ENCODE data around the gene SMIM15.

Gene SMIM15

DNA sequence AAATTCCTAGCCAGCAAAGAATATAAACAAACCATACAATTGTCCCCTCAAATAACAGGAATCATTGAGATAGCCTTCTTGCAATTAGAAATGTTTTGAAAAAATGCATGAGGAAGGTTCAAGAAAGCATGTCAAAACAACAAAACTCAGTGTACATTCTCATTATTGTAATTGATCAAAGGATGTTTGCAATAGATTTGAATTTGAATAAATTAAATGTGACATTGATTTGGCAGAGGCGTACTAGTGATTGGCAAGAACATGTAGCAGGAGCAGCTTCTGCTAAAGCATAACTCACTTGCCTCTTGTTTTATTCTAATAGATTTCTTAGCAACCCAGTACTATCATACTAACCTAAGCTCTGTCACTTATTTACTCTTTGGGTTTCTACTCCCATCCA is 19.9 kb downstream of the SMIM15 start:
- Histone ChIP-seq H3K9ac (ENCODE audit: low read length) (no peak overlapping the region), H4K91ac (ENCODE audit: low read length) (no peak overlapping the region), H3K9me3 (ENCODE audit: control insufficient read depth, low read length) (no peaks in the 10 kb centered on the region), H3K27me3 (ENCODE audit: control insufficient read depth in 1 of 2, insufficient read depth in 1 of 2, low read length in 2 of 2) (no peaks in the 10 kb centered on the region), H3K4me1 (ENCODE audit: control insufficient read depth, insufficient read depth, low read depth, low read length) (no peaks in the 10 kb centered on the region), H3K27ac (ENCODE audit: low read length, poor library complexity, severe bottlenecking) (no peak overlapping the region), H3K18ac (ENCODE audit: low read depth in 1 of 2, low read length in 2 of 2) (no peak overlapping the region), H3K23ac (ENCODE audit: low read length in 2 of 2) (no peak overlapping the region), H2BK5ac (ENCODE audit: low read depth, low read length, poor library complexity, severe bottlenecking) (no peak overlapping the region), H2BK15ac (ENCODE audit: low read depth, poor library complexity, severe bottlenecking) (no peak overlapping the region), H2AK5ac (ENCODE audit: low read length, severe bottlenecking) (no peak overlapping the region), H2BK120ac (ENCODE audit: low read depth, low read length) (no peak overlapping the region), H3K14ac (ENCODE audit: low read length in 2 of 2) (no peak overlapping the region), H3K4ac (ENCODE audit: low read depth in 1 of 2, low read length in 2 of 2) (no peak overlapping the region), H2BK12ac (ENCODE audit: low read length in 2 of 2) (no peak overlapping the region), H2AFZ (ENCODE audit: low read depth, low read length) (no peak overlapping the region), H3K4me3 (ENCODE audit: insufficient read depth in 1 of 2, low read depth in 1 of 2, low read length in 2 of 2) (no peak overlapping the region), H3K79me1 (replicated peaks; ENCODE audit: low read length, poor library complexity, severe bottlenecking) (peaks cover 5% of the 10 kb centered on the region), H3K4me2 (ENCODE audit: low read length, poor library complexity, severe bottlenecking) (no peak overlapping the region), H4K8ac (ENCODE audit: low read length) (no peak overlapping the region), H3K36me3 (ENCODE audit: control insufficient read depth in 1 of 2, insufficient read depth in 2 of 2, low read depth in 1 of 2, low read length in 2 of 2) (no peaks in the 10 kb centered on the region)
- no peak for DNase-seq
- 86% methylated on average over 1 of the region's 1 CpG for WGBS

DNA sequence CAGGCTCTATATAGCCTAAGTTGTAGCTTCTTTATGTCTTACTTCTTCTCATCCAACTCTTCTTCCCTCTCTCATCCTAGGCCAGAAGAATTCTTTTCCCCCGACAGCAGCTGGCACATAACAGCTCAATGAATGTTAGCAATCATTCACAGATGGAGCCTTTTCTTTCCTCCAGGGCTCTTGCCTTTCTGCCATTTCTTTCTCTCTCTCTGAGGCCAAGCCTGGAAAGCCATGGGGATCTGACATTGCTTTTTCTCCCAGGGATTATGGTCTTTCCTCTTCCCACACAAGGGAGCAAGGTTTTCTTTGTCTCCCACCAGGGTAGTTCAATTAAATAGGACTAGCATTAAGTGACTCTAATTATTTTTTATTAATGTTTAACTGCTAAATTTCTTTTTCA is 20.5 kb downstream of the SMIM15 start:
- H3K18ac ChIP-seq (ENCODE audit: low read depth in 1 of 2, low read length in 2 of 2), result no peak overlapping the region
- peaks cover 5% of the 10 kb centered on the region for H3K79me1 ChIP-seq (replicated peaks; ENCODE audit: low read length, poor library complexity, severe bottlenecking)
- no peaks in the 10 kb centered on the region for H3K9me3 ChIP-seq (ENCODE audit: control insufficient read depth, low read length)
- DNase-seq, result no peak
- H3K4me3 ChIP-seq (ENCODE audit: insufficient read depth in 1 of 2, low read depth in 1 of 2, low read length in 2 of 2), result no peak overlapping the region
- H3K27me3 ChIP-seq (ENCODE audit: control insufficient read depth in 1 of 2, insufficient read depth in 1 of 2, low read length in 2 of 2), result no peaks in the 10 kb centered on the region
- no peak overlapping the region for H3K14ac ChIP-seq (ENCODE audit: low read length in 2 of 2)
- H4K91ac ChIP-seq (ENCODE audit: low read length), result no peak overlapping the region
- H2BK15ac ChIP-seq (ENCODE audit: low read depth, poor library complexity, severe bottlenecking), result no peak overlapping the region
- no peak overlapping the region for H2BK120ac ChIP-seq (ENCODE audit: low read depth, low read length)
- H2AFZ ChIP-seq (ENCODE audit: low read depth, low read length), result no peak overlapping the region
- no peak overlapping the region for H3K23ac ChIP-seq (ENCODE audit: low read length in 2 of 2)
- no peak overlapping the region for H3K4me2 ChIP-seq (ENCODE audit: low read length, poor library complexity, severe bottlenecking)
- H3K4ac ChIP-seq (ENCODE audit: low read depth in 1 of 2, low read length in 2 of 2), result no peak overlapping the region
- no peak overlapping the region for H3K27ac ChIP-seq (ENCODE audit: low read length, poor library complexity, severe bottlenecking)
- H2BK5ac ChIP-seq (ENCODE audit: low read depth, low read length, poor library complexity, severe bottlenecking), result no peak overlapping the region
- H4K8ac ChIP-seq (ENCODE audit: low read length), result no peak overlapping the region
- no peak overlapping the region for H2AK5ac ChIP-seq (ENCODE audit: low read length, severe bottlenecking)
- H3K9ac ChIP-seq (ENCODE audit: low read length), result no peak overlapping the region
- WGBS, result 100% methylated on average over 1 of the region's 1 CpG
- no peaks in the 10 kb centered on the region for H3K4me1 ChIP-seq (ENCODE audit: control insufficient read depth, insufficient read depth, low read depth, low read length)
- no peak overlapping the region for H2BK12ac ChIP-seq (ENCODE audit: low read length in 2 of 2)
- H3K36me3 ChIP-seq (ENCODE audit: control insufficient read depth in 1 of 2, insufficient read depth in 2 of 2, low read depth in 1 of 2, low read length in 2 of 2), result no peaks in the 10 kb centered on the region

DNA sequence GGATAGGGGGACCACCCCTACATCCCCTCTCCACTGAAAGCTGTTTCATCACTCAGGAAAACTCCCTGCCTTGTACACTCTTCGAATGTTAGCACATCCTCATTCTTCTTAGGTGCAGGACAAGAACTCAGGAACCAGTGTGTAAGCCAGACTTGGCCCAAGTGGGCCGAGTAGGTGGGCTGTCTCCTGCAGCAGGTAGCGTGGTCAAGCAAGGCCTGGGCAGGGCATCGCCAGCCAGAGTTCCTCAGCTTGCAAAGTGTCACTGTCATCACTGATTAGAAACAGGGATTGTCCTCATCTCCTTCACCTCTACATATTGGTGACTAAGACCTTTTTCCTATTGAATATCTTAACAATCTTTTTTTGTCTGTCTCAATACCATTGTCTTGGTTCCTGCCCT is 22.3 kb downstream of the SMIM15 start:
- H2BK12ac ChIP-seq (ENCODE audit: low read length in 2 of 2), result no peak overlapping the region
- no peak overlapping the region for H2AK5ac ChIP-seq (ENCODE audit: low read length, severe bottlenecking)
- DNase-seq, result no peak
- no peak overlapping the region for H2BK15ac ChIP-seq (ENCODE audit: low read depth, poor library complexity, severe bottlenecking)
- H3K36me3 ChIP-seq (ENCODE audit: control insufficient read depth in 1 of 2, insufficient read depth in 2 of 2, low read depth in 1 of 2, low read length in 2 of 2), result no peaks in the 10 kb centered on the region
- H3K79me1 ChIP-seq (replicated peaks; ENCODE audit: low read length, poor library complexity, severe bottlenecking), result peaks cover 2% of the 10 kb centered on the region
- no peak overlapping the region for H4K8ac ChIP-seq (ENCODE audit: low read length)
- H3K4ac ChIP-seq (ENCODE audit: low read depth in 1 of 2, low read length in 2 of 2), result no peak overlapping the region
- no peak overlapping the region for H3K27ac ChIP-seq (ENCODE audit: low read length, poor library complexity, severe bottlenecking)
- H3K23ac ChIP-seq (ENCODE audit: low read length in 2 of 2), result no peak overlapping the region
- H3K27me3 ChIP-seq (ENCODE audit: control insufficient read depth in 1 of 2, insufficient read depth in 1 of 2, low read length in 2 of 2), result no peaks in the 10 kb centered on the region
- no peaks in the 10 kb centered on the region for H3K9me3 ChIP-seq (ENCODE audit: control insufficient read depth, low read length)
- no peak overlapping the region for H3K4me3 ChIP-seq (ENCODE audit: insufficient read depth in 1 of 2, low read depth in 1 of 2, low read length in 2 of 2)
- no peak overlapping the region for H2BK120ac ChIP-seq (ENCODE audit: low read depth, low read length)
- H2BK5ac ChIP-seq (ENCODE audit: low read depth, low read length, poor library complexity, severe bottlenecking), result no peak overlapping the region
- no peaks in the 10 kb centered on the region for H3K4me1 ChIP-seq (ENCODE audit: control insufficient read depth, insufficient read depth, low read depth, low read length)
- H3K4me2 ChIP-seq (ENCODE audit: low read length, poor library complexity, severe bottlenecking), result no peak overlapping the region
- H2AFZ ChIP-seq (ENCODE audit: low read depth, low read length), result no peak overlapping the region
- no peak overlapping the region for H3K14ac ChIP-seq (ENCODE audit: low read length in 2 of 2)
- H3K18ac ChIP-seq (ENCODE audit: low read depth in 1 of 2, low read length in 2 of 2), result no peak overlapping the region
- 94% methylated on average over 4 of the region's 4 CpGs for WGBS
- H4K91ac ChIP-seq (ENCODE audit: low read length), result no peak overlapping the region
- no peak overlapping the region for H3K9ac ChIP-seq (ENCODE audit: low read length)

DNA sequence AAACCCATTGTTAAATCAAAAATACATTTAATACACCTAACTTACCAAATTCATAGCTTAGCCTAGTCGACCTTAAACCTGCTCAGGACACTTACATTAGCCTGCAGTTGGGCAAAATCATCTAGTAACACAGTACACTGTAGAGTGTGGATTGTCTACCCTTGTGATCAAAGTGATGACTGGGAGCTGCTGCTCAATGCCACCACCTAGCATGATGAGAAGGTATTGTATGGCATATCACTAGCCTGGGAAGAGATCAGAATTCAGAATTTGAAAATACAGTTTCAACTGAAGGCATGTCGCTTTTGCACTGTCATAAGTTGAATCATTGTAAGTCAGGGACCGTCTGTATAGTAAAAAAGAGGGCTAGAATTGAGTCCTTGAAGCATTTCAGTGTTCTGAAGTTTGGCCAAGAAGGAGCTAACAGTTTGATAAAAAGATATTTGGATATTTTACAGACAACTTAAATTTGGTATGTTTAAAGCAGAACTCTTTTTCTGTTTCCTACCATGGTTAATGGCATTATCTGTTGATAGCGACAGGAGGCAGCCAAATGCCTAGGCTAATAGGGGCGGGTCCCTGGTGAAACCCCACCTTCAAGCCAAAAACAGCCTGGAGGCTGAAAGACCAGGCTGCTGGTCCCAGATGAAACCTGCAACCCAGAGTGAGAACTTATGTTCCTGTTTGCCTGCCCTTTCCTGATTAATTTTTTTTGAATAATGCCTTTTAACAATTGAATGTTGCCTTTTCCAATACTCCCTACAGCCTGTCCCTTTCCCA is 23.0 kb downstream of the SMIM15 start:
- H3K9me3 ChIP-seq (ENCODE audit: control insufficient read depth, low read length), result no peaks in the 10 kb centered on the region
- H3K4me2 ChIP-seq (ENCODE audit: low read length, poor library complexity, severe bottlenecking), result no peak overlapping the region
- H3K14ac ChIP-seq (ENCODE audit: low read length in 2 of 2), result no peak overlapping the region
- no peak overlapping the region for H2BK12ac ChIP-seq (ENCODE audit: low read length in 2 of 2)
- no peaks in the 10 kb centered on the region for H3K27me3 ChIP-seq (ENCODE audit: control insufficient read depth in 1 of 2, insufficient read depth in 1 of 2, low read length in 2 of 2)
- 73% methylated on average over 5 of the region's 5 CpGs for WGBS
- no peak overlapping the region for H2AFZ ChIP-seq (ENCODE audit: low read depth, low read length)
- no peaks in the 10 kb centered on the region for H3K36me3 ChIP-seq (ENCODE audit: control insufficient read depth in 1 of 2, insufficient read depth in 2 of 2, low read depth in 1 of 2, low read length in 2 of 2)
- H2BK5ac ChIP-seq (ENCODE audit: low read depth, low read length, poor library complexity, severe bottlenecking), result no peak overlapping the region
- no peaks in the 10 kb centered on the region for H3K4me1 ChIP-seq (ENCODE audit: control insufficient read depth, insufficient read depth, low read depth, low read length)
- H4K8ac ChIP-seq (ENCODE audit: low read length), result no peak overlapping the region
- no peak overlapping the region for H3K27ac ChIP-seq (ENCODE audit: low read length, poor library complexity, severe bottlenecking)
- H3K4ac ChIP-seq (ENCODE audit: low read depth in 1 of 2, low read length in 2 of 2), result no peak overlapping the region
- no peak overlapping the region for H4K91ac ChIP-seq (ENCODE audit: low read length)
- H2AK5ac ChIP-seq (ENCODE audit: low read length, severe bottlenecking), result no peak overlapping the region
- DNase-seq, result no peak
- no peak overlapping the region for H3K9ac ChIP-seq (ENCODE audit: low read length)
- H2BK120ac ChIP-seq (ENCODE audit: low read depth, low read length), result no peak overlapping the region
- no peak overlapping the region for H3K4me3 ChIP-seq (ENCODE audit: insufficient read depth in 1 of 2, low read depth in 1 of 2, low read length in 2 of 2)
- H3K18ac ChIP-seq (ENCODE audit: low read depth in 1 of 2, low read length in 2 of 2), result no peak overlapping the region
- H3K23ac ChIP-seq (ENCODE audit: low read length in 2 of 2), result no peak overlapping the region
- peaks cover 2% of the 10 kb centered on the region for H3K79me1 ChIP-seq (replicated peaks; ENCODE audit: low read length, poor library complexity, severe bottlenecking)
- H2BK15ac ChIP-seq (ENCODE audit: low read depth, poor library complexity, severe bottlenecking), result no peak overlapping the region
